ENCODE data around the gene LRRC37A2.
"Not testable (repeated sequence)": the region's sequence is repeated elsewhere in the genome, so short reads cannot be mapped to it uniquely, and the experiment has no call there.

LRRC37A2 gene

GRCh38 chr17:46598344-46598931 lies 86.2 kb downstream of the LRRC37A2 start:
- not testable (repeated sequence) for DNase-seq (ENCODE audit: low read depth in 2 of 2)

GRCh38 chr17:46600767-46601166 lies 88.5 kb downstream of the LRRC37A2 start:
- DNase-seq (ENCODE audit: low read depth in 2 of 2): not testable (repeated sequence)

- not testable (repeated sequence) for DNase-seq (ENCODE audit: low read depth in 2 of 2)
Measured at GRCh38 chr17:46603125-46603524, 90.9 kb downstream of the LRRC37A2 start.
